Activated T-helper 17 cell treated with anti-CD3 and anti-CD28 coated beads, Interleukin-2, amount 50 U/mL, for 72 hours (primary cell): ENCODE results near the gene PNCK. TPM values are rescaled to one million over a fixed set of nuclear protein-coding genes. Genes with fewer than 3 reads are reported as not detected.
"Not testable (repeated sequence)": the region's sequence is repeated elsewhere in the genome, so short reads cannot be mapped to it uniquely, and the experiment has no call there.

Experiments
- ATAC-seq: fragments of 150-1000 bp; cut with Tn5 transposase; replicated peaks from 2 replicates; pipeline ENCODE4 v1.10.0; 2021; ENCODE audit warnings: mild to moderate bottlenecking, moderate library complexity
- H3K27ac Mint-ChIP-seq: one replicate; pipeline ENCODE4 v1.8.0; 2022; ENCODE audit warnings: mixed read lengths
- H3K27me3 Mint-ChIP-seq: one replicate; pipeline ENCODE4 v1.8.0; 2022; ENCODE audit warnings: mixed read lengths
- H3K36me3 Mint-ChIP-seq: one replicate; pipeline ENCODE4 v1.8.0; 2022; ENCODE audit warnings: low read depth, mild to moderate bottlenecking, mixed read lengths
- H3K4me1 Mint-ChIP-seq: one replicate; pipeline ENCODE4 v1.8.0; 2022; ENCODE audit warnings: mixed read lengths
- H3K4me3 Mint-ChIP-seq: one replicate; pipeline ENCODE4 v1.8.0; 2022; ENCODE audit warnings: mild to moderate bottlenecking, mixed read lengths
- H3K9me3 Mint-ChIP-seq: one replicate; pipeline ENCODE4 v1.8.0; 2022; ENCODE audit warnings: mixed read lengths
- total RNA-seq, 2 donors: library from RNA; stranded (reverse); gene quantifications; one replicate each; pipeline ENCODE4 v1.2.3, GENCODE V29; 2022

The PNCK gene
- total RNA-seq, 2 donors from 2014 or later = 1.6 to 16.7 TPM

DNA sequence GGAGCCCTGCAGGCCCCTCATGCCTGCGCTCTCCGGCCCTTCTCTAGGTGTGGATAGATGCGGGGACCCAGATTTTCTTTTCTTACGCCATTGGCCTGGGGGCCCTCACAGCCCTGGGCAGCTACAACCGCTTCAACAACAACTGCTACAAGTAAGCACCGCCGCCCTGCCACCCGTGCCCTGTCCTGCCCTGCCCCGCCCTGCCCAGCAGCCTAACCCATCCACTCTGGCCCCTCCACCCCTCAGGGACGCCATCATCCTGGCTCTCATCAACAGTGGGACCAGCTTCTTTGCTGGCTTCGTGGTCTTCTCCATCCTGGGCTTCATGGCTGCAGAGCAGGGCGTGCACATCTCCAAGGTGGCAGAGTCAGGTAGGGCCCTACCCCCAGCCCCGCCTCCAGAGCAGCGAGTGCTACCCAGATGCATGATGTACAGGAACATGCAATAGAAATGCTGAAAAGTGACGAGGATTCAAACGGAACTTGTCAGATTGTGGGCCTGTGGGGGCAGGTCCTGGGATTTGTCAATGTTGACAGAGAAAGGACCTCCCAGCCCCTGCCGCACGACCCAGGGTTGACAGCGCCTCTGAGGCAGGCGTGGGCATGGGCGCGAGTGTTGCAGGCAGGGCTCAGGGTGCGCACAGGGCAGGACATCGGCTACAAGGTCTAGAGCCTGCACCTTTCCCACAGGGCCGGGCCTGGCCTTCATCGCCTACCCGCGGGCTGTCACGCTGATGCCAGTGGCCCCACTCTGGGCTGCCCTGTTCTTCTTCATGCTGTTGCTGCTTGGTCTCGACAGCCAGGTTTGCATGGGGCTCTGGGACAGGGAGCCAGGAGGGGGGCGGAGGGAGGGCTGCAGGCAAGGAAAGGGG, 19.8 kb upstream of the PNCK start:
- no peak overlapping the region for H3K27ac Mint-ChIP-seq
- H3K36me3 Mint-ChIP-seq = peaks cover 19% of the 10 kb centered on the region
- H3K9me3 Mint-ChIP-seq = no peaks in the 10 kb centered on the region
- ATAC-seq = no peak
- H3K4me3 Mint-ChIP-seq = no peak overlapping the region
- no peaks in the 10 kb centered on the region for H3K27me3 Mint-ChIP-seq
- no peaks in the 10 kb centered on the region for H3K4me1 Mint-ChIP-seq

DNA sequence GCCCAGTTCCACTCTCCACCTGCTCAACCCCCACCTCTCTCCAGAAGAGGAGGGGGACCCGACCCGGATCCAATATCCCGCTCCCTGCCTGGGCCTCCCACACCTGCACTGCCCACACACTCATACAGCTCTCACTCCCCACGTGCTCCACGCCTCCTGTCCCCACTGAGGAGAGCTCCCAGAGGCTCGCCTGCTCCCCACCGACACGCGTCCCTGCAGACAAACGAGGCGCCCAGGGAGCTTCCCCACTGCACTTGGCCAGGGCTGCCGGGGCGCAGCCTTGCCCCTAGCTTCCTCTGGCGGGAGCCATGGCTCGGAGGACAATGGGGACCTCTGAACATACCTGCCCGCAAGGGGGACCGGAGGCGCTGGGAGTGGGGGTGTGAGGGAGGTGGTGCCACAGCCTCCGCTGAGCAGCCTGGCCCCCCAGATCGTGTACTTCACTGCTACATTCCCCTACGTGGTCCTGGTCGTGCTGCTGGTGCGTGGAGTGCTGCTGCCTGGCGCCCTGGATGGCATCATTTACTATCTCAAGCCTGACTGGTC, 19.1 kb upstream of the PNCK start:
- Mint-ChIP-seq H3K4me1 (no peaks in the 10 kb centered on the region), H3K36me3 (peaks cover 11% of the 10 kb centered on the region), H3K9me3 (no peaks in the 10 kb centered on the region), H3K27ac (no peak overlapping the region), H3K27me3 (no peaks in the 10 kb centered on the region), H3K4me3 (no peak overlapping the region)
- ATAC-seq = no peak

DNA sequence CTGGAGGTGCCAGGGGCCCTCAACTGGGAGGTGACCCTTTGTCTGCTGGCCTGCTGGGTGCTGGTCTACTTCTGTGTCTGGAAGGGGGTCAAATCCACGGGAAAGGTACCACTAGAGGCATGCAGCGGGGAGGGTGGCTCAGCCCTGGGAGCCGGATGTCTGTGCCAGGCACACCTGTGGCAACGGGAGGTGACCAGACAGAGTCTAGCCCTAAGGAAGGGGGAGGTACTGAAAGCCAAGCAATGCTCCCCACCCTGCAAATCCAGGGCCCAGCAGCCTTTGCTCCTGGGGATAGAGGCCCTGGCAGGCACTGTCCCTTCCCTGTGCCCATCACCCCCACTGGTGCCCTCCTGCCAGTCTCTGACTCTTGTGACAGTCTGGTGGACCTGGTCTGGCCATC, 18.4 kb upstream of the PNCK start:
- ATAC-seq = no peak
- Mint-ChIP-seq H3K4me1 (no peaks in the 10 kb centered on the region), H3K9me3 (no peaks in the 10 kb centered on the region), H3K27me3 (no peaks in the 10 kb centered on the region), H3K4me3 (no peak overlapping the region), H3K27ac (no peak overlapping the region), H3K36me3 (peaks cover 5% of the 10 kb centered on the region)

DNA sequence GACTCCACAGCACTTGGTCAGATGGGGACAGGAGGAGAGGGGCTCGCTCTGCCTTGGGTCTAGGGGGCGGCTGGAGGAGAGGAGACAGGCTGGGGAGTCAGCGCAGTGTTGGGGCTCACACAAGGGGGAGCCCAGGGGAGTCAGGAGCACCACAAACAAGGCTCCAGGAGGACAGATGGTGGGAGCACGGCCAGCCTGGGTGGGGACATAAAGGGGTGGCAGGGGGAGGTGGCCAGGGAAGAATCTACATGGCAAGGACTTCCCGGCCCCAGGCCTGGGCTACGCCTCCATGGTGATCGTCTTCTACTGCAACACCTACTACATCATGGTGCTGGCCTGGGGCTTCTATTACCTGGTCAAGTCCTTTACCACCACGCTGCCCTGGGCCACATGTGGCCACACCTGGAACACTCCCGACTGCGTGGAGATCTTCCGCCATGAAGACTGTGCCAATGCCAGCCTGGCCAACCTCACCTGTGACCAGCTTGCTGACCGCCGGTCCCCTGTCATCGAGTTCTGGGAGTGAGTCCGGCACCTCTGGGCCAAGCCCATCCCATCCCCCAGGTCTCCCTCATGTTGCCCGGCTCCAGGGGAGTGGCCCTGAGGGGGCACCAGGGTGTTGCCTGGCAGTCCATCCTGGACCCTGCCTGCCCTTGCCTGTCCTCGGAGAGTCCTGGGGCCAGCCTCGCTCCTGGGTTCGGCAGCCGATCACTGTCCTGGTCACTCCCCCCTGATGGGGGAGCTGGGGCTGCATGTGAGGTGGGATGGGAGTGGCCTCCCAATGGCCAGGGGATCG, 17.6 kb upstream of the PNCK start:
- H3K27me3 Mint-ChIP-seq, H3K27ac Mint-ChIP-seq, H3K9me3 Mint-ChIP-seq, H3K4me3 Mint-ChIP-seq, H3K36me3 Mint-ChIP-seq, ATAC-seq, H3K4me1 Mint-ChIP-seq: not testable (repeated sequence)

DNA sequence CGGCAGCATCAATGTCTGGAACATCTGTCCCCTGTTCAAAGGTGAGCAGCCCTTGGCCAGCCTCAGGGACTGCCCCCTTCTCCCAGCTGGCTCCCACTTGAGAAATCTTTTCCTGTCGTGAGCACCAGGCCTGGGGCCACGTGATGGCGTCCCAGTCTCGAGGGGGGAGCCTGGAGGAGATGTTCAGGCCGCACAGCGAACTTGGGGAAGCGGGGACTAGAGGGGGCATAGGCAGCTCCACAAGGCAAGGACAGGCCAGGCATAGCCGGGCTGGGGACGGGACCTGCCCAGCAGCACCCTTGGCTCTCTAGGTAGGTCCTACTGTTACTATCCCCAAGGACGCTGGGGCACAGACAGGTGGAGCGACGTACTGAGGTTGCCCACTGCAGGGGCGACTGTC, 16.9 kb upstream of the PNCK start:
- Mint-ChIP-seq H3K4me3 (no peak overlapping the region), H3K4me1 (no peaks in the 10 kb centered on the region), H3K27ac (no peak overlapping the region), H3K36me3 (no peaks in the 10 kb centered on the region), H3K9me3 (no peaks in the 10 kb centered on the region), H3K27me3 (no peaks in the 10 kb centered on the region)
- no peak for ATAC-seq

DNA sequence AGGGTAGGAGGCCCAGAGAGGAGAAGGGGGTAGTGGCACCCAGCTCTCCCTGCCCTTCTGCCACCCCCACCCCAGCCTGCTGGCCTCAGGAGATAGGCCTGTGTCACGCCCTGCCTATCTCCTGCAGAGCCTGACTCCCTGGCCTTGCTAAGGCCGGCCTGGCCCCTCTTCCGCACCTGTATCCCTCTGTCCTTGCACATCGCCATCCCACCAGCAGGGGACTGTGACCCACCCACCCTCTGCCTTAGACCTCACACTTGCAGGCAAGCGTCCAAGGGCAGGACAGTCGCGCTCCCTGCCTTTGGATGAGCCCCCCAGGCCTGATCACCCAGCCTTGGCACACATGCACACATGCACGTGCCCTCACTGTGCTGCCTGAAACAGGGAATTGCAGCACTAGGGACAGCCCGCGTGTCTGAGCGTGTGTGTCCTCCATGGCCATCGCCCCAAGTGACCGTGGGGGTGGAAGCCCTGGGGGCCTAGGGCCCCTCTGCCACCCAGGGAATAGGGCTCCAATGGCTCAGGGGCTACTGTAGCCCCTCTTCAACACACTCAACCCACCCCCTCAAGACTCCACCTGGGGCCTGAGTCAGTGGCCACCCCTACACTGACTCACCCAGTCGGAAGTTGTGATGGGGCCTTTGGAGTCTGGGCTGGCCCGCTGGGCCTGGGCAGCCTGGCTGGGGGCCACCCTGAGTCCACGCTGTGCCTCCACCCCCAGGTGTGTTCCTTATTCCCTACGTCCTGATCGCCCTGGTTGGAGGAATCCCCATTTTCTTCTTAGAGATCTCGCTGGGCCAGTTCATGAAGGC, 16.2 kb upstream of the PNCK start:
- H3K4me3 Mint-ChIP-seq = no peak overlapping the region
- no peak overlapping the region for H3K27ac Mint-ChIP-seq
- ATAC-seq = no peak
- no peaks in the 10 kb centered on the region for H3K36me3 Mint-ChIP-seq
- H3K4me1 Mint-ChIP-seq = no peaks in the 10 kb centered on the region
- no peaks in the 10 kb centered on the region for H3K27me3 Mint-ChIP-seq
- no peaks in the 10 kb centered on the region for H3K9me3 Mint-ChIP-seq

DNA sequence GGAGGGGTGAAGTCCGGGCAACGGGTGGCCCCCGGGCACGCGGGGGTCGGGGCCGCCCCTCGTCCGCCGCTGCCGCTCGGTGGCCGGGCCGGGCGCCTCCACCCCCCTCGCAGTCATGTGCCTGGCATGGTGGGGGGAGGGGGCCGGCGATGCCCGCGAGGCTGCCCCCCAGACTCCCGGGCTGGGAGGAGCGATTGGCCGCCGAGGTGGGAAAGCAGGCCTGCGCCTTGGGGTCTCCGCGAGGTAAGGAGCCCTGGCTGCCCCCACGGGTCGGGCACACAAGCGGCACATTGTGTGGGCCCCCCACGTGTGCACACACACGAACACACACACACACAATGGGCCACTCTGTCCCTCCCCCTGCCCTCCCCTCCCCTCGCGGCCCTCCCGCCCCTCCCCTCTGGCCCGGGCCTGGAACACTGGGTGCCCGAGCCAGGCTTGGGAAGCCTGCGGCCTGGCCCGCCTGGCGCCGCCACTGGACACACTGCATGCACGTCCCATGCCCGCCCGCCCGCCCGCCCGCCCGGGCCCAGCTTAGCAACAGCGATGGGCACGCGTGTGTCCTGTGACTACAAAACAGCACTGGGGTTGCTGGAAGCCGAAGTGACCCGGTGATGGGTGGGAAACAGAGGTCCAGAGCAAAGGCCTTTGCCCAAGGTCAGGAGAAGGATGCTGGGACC, 15.4 kb upstream of the PNCK start:
- no peak for ATAC-seq
- H3K9me3 Mint-ChIP-seq = no peaks in the 10 kb centered on the region
- no peak overlapping the region for H3K4me3 Mint-ChIP-seq
- no peaks in the 10 kb centered on the region for H3K27me3 Mint-ChIP-seq
- no peaks in the 10 kb centered on the region for H3K36me3 Mint-ChIP-seq
- no peaks in the 10 kb centered on the region for H3K4me1 Mint-ChIP-seq
- no peak overlapping the region for H3K27ac Mint-ChIP-seq

DNA sequence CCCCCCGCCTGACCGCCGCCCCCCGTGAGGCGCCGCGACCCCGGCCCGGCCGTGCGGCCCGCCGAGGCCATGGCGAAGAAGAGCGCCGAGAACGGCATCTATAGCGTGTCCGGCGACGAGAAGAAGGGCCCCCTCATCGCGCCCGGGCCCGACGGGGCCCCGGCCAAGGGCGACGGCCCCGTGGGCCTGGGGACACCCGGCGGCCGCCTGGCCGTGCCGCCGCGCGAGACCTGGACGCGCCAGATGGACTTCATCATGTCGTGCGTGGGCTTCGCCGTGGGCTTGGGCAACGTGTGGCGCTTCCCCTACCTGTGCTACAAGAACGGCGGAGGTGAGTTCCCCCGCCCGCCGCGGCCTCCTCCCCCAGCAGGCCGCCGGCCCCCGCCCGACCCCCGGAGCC, 14.9 kb upstream of the PNCK start:
- Mint-ChIP-seq H3K9me3 (no peaks in the 10 kb centered on the region), H3K4me1 (no peaks in the 10 kb centered on the region), H3K4me3 (no peak overlapping the region), H3K36me3 (no peaks in the 10 kb centered on the region), H3K27ac (no peak overlapping the region), H3K27me3 (no peaks in the 10 kb centered on the region)
- ATAC-seq = no peak

DNA sequence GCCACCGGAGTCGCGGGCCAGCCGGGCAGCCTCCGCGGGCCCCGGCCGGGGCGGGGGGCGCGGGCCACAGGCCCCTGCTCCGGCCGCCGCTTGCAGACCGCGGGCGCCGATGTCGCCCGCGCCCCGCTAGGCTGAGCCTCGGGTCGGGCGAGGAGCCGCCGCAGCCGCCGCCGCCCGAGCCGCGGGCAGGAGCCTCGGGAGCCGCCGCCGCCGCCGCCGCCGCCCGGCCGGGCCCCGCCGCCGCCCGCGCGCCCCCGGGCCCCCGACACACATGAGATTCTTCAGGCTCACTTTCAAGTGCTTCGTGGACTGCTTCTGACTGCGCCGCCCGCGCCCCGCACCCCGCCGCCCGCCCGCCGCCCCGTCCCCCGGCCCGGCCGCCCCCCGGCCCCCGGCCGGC, 14.5 kb upstream of the PNCK start:
- H3K27ac Mint-ChIP-seq = no peak overlapping the region
- H3K9me3 Mint-ChIP-seq = no peaks in the 10 kb centered on the region
- H3K27me3 Mint-ChIP-seq = no peaks in the 10 kb centered on the region
- no peaks in the 10 kb centered on the region for H3K36me3 Mint-ChIP-seq
- peak; percentile 3 for ATAC-seq
- H3K4me1 Mint-ChIP-seq = no peaks in the 10 kb centered on the region
- H3K4me3 Mint-ChIP-seq = no peak overlapping the region

DNA sequence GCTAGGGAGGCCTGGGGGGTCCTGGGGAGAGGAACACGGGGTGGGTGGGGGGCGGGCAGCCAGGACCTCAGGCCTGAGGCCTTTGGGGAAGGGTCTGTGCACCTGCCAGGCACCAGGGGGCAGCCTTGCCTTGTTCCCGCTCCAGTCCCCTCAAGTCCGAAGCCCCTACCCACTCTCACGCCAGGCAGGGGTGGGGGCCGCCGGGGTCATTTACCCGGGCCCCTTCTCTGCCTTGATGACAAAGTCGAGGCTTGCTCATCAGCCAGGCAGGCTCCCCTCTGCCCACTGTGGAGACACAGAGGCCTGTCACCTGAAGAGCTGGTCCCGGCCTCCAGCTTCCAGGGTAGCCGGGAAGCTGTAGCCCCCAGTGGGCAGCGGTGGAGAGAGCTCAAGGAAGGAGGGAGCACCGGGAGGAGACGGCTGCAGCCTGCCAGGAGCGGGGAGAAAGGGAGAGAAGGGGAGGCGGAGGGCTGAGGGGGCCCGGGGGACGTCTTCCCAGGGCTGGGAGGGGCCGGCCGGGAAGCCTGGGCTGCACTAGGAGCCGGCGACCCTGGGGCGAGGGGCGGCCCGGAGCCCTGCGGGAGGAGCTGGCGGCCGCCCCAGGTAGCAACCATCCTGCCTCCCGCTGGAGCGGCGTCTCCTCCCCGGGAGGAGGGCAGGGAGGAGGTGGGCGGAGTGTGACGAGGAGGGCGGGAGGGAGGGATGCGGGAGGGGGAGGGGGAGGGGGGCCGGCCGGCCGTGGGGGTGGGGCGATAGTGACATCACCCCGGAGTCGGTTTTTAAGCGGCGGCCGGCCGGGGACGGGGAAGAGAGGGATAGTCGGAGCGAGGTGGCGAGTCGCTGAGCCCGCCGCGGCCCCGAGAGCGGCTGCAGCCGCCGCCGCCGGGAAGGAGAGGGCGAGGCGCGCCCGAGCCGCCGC, 13.8 kb upstream of the PNCK start, which contains the start of gene SLC6A8:
SLC6A8 (plus strand) TSS at position 806 of the 919 bp plus-strand sequence. CDS start 649 bp downstream, outside the sequence.
- Mint-ChIP-seq H3K27me3 (no peaks in the 10 kb centered on the region), H3K27ac (no peak within 1 kb of the TSS), H3K4me1 (no peaks in the 10 kb centered on the region), H3K36me3 (no peaks in the 10 kb centered on the region), H3K4me3 (peak within 1 kb of the TSS; percentile 52), H3K9me3 (no peaks in the 10 kb centered on the region)
- peak; percentile 56 for ATAC-seq

DNA sequence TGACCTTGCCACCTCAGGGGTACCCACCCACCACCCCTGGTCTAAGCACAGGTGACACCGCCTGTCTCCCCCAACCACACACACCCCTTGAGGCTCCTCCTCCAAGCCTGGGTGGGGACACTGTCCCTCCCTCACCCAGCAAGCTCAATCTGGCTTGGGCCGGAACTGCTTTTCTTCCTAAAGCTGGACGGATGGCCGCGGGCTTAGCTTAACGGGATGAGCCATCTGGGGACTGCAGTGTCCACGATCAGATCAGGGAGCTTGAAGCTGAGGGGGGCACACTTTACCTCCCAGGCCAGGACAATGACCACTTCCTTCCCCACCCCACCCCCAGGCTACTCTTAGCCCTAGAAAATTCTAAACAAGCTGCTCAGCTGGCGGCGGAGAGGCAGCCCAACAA, 13.1 kb upstream of the PNCK start:
- H3K36me3 Mint-ChIP-seq = no peaks in the 10 kb centered on the region

DNA sequence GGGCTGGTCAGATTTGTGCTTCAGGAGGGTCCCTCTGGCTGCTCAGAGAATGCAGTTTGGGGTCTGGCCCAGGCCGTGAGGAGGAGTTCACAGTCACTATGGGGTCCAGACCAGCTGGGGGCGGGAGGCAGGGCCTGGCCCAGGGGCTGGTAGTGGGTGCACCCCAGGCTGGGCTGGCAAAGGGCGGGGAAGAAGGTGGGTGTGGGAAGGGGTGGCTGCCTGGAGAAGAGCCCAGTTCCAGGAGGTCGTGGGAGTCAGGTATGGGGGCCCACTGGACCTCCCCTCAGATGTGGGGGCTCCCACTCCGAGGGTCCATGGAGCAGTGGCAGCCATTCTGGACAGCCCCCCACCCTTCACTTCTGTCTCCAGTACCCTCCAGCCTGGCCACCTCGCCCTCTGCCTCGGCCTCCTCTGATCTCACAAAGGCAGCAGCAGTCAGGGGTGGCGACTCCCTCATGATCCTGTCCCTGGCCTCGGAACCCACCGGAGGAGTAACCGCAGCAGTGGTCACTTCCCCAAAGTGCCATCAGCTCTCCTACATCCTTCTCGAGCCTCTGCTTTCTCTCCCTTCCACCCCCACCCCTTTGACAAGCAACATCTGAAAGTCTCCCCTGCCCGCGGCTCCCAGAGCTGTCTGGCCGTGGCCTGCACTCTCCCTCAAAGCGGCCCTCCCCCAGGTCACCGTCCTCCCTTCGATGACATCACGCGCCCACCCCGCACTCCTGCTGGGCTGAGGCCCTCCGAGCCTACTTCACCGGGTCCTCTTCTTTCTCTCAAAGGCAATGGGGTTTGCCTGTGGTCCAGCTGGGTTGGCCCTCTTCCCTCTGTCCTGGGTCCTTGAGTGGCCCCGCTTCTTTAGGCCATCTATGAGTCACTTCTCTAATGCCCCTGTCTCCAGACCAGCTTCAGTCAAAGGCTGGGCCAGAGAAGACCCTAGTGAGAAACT, 12.4 kb upstream of the PNCK start:
- no peak overlapping the region for H3K4me3 Mint-ChIP-seq
- H3K36me3 Mint-ChIP-seq = no peaks in the 10 kb centered on the region
- H3K9me3 Mint-ChIP-seq = no peaks in the 10 kb centered on the region
- H3K4me1 Mint-ChIP-seq = no peaks in the 10 kb centered on the region
- H3K27me3 Mint-ChIP-seq = no peaks in the 10 kb centered on the region
- no peak for ATAC-seq
- no peak overlapping the region for H3K27ac Mint-ChIP-seq

More for the DNA sequence above, 13.1 kb upstream of the PNCK start:
- no peaks in the 10 kb centered on the region for H3K9me3 Mint-ChIP-seq
- H3K4me3 Mint-ChIP-seq = no peak overlapping the region
- ATAC-seq = no peak
- no peak overlapping the region for H3K27ac Mint-ChIP-seq
- no peaks in the 10 kb centered on the region for H3K4me1 Mint-ChIP-seq
- H3K27me3 Mint-ChIP-seq = no peaks in the 10 kb centered on the region
